Measurements from ENCODE around the gene EFCAB14.

- TF ChIP-seq EZH2 (IDR thresholded peaks at IDR 0.05; ENCODE audit: borderline replicate concordance, low read depth, low read length, severe bottlenecking) (no peak), CTCF (IDR thresholded peaks at IDR 0.05; ENCODE audit: extremely low read depth in 1 of 2, insufficient read depth in 1 of 2, low read depth in 1 of 2, low read length in 2 of 2) (no peak), POLR2A (IDR thresholded peaks at IDR 0.05; ENCODE audit: low read depth, low read length) (no peak), JUN (IDR thresholded peaks at IDR 0.05; ENCODE audit: borderline replicate concordance, insufficient read depth, insufficient read length, low read depth) (no peak), POLR2AphosphoS5 (IDR thresholded peaks at IDR 0.05; ENCODE audit: insufficient read depth, low read depth, low read length) (no peak), MAX (IDR thresholded peaks at IDR 0.05; ENCODE audit: insufficient read depth, insufficient read length) (no peak), FOS (IDR thresholded peaks at IDR 0.05; ENCODE audit: borderline replicate concordance, insufficient read depth, low read length) (no peak), MYC (IDR thresholded peaks at IDR 0.05; ENCODE audit: low read depth, low read length) (no peak), GATA2 (IDR thresholded peaks at IDR 0.05; ENCODE audit: insufficient read depth, insufficient read length, low read depth, low read length) (no peak)
Measured at GRCh38 chr1:46705408-46705807, 13.5 kb downstream of the EFCAB14 start.

Data from endothelial cell of umbilical vein (primary cell).